ENCODE results near the gene HACE1.
"Not testable (repeated sequence)": the region's sequence is repeated elsewhere in the genome, so short reads cannot be mapped to it uniquely, and the experiment has no call there.

Gene HACE1

DNA sequence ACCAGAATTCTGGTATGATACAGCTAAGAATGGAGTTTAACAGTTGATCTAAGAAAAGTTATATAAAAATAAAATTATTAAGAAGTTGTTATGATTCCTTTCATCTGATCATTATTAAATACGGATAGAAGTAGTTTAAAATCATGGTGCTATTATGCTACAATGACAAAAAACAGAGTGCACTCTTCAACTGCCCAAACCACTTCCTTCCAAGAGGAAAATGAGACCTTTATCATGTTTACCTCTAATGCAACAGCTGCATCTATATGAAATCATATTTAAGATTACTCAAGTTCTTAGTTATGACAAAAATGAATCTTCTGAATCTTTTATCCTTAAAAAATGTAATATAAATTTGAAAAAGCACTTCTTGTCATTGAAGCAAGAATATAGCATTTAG lies 31.2 kb downstream of the HACE1 start:
- no peak overlapping the region for H3K27ac ChIP-seq (ENCODE audit: low read depth, low read length)
- no peaks in the 10 kb centered on the region for H3K4me1 ChIP-seq (ENCODE audit: control insufficient read depth, insufficient read depth, low read length)
- peaks cover 19% of the 10 kb centered on the region for H3K36me3 ChIP-seq (ENCODE audit: control insufficient read depth, insufficient read depth, low read length)
- no peaks in the 10 kb centered on the region for H3K27me3 ChIP-seq (ENCODE audit: control insufficient read depth, insufficient read depth, low read length)
- no peak overlapping the region for H3K4me3 ChIP-seq (ENCODE audit: low read depth, low read length)
- no peaks in the 10 kb centered on the region; the same call in 1 of the 2 replicates for H3K9me3 ChIP-seq (ENCODE audit: control insufficient read depth, insufficient read depth, low read length)
- no peak overlapping the region for H3K9ac ChIP-seq (ENCODE audit: low read depth, low read length)

DNA sequence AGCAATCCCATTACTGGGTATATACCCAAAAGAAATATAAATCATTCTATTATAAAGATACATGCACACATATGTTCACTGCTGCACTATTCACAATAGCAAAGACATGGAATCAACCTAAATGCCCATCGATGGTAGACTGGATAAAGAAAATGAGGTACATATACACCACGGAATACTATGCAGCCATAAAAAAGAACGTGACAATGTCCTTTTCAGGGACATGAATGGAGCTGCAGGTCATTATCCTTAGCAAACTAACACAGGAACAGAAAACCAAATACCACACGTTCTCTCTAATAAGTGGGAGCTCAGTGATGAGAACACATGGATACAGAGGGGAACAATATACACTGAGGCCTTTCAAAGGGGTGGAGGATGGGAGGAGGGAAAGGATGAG lies 38.9 kb downstream of the HACE1 start:
- H3K4me3 ChIP-seq (ENCODE audit: low read depth, low read length); H3K9me3 ChIP-seq (ENCODE audit: control insufficient read depth, insufficient read depth, low read length); H3K9ac ChIP-seq (ENCODE audit: low read depth, low read length); H3K27ac ChIP-seq (ENCODE audit: low read depth, low read length); H3K4me1 ChIP-seq (ENCODE audit: control insufficient read depth, insufficient read depth, low read length); H3K36me3 ChIP-seq (ENCODE audit: control insufficient read depth, insufficient read depth, low read length); H3K27me3 ChIP-seq (ENCODE audit: control insufficient read depth, insufficient read depth, low read length): not testable (repeated sequence)

DNA sequence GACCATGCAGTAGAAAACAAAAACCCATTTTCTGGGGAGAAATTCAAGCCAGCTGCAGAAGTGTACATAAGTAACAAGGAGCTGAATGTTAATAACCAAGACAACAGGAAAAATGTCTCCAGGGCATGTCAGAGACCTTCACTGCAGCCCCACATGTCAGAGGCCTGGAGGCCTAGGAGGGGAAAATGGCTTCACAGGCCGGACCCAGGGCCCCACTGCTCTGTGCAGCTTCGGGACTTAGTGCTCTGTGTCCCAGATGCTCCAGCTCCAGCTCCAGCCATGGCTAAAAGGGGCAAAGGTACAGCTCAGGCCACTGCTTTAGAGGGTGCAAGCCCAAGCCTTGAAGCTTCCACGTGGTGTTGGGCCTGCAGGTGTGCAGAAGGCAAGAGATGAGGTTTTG lies 43.6 kb downstream of the HACE1 start:
- Histone ChIP-seq H3K4me1 (ENCODE audit: control insufficient read depth, insufficient read depth, low read length) (peaks cover 10% of the 10 kb centered on the region), H3K36me3 (ENCODE audit: control insufficient read depth, insufficient read depth, low read length) (no peaks in the 10 kb centered on the region), H3K27ac (ENCODE audit: low read depth, low read length) (no peak overlapping the region), H3K9ac (ENCODE audit: low read depth, low read length) (no peak overlapping the region), H3K27me3 (ENCODE audit: control insufficient read depth, insufficient read depth, low read length) (no peaks in the 10 kb centered on the region), H3K9me3 (ENCODE audit: control insufficient read depth, insufficient read depth, low read length) (no peaks in the 10 kb centered on the region), H3K4me3 (ENCODE audit: low read depth, low read length) (no peak overlapping the region)

DNA sequence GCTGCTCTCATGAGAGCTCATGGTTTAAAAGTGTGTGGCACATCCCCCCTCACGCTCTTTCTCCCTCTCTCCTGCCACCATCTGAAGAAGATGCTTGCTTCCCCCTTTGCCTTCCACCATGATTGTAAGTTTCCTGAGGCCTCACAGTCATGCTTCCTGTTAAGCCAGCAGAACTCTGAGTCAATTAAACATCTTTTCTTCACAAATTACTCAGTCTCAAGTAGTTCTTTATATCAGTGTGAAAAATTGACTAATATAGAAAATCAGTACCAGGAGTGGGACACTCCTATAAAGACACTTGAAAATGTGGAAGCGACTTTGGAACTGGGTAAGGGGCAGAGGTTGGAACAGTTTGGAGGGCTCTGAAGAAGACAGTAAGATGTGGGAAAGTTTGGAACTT lies 45.0 kb downstream of the HACE1 start:
- no peaks in the 10 kb centered on the region for H3K9me3 ChIP-seq (ENCODE audit: control insufficient read depth, insufficient read depth, low read length)
- H3K27me3 ChIP-seq (ENCODE audit: control insufficient read depth, insufficient read depth, low read length), result no peaks in the 10 kb centered on the region
- H3K4me3 ChIP-seq (ENCODE audit: low read depth, low read length), result no peak overlapping the region
- H3K4me1 ChIP-seq (ENCODE audit: control insufficient read depth, insufficient read depth, low read length), result peaks cover 10% of the 10 kb centered on the region
- H3K9ac ChIP-seq (ENCODE audit: low read depth, low read length), result no peak overlapping the region
- H3K36me3 ChIP-seq (ENCODE audit: control insufficient read depth, insufficient read depth, low read length), result no peaks in the 10 kb centered on the region
- no peak overlapping the region for H3K27ac ChIP-seq (ENCODE audit: low read depth, low read length)

DNA sequence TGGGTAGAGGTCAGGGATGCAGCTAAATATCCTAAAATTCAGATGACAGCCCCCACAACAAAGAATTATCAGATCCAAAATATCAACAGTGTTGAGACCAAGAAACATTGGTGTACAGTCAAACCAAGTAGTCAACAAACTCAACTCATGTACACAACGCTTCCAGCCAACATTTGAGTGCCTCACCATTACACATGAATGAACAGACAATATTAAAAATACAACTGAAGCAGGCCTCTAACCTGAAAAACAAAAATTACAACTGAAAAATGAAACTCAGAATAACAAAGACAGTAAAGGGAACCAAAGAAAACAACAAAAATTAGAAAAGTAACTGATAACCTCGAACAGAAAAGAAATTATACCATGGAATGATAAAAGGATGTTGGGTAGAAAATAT lies 46.2 kb downstream of the HACE1 start:
- no peaks in the 10 kb centered on the region for H3K27me3 ChIP-seq (ENCODE audit: control insufficient read depth, insufficient read depth, low read length)
- H3K36me3 ChIP-seq (ENCODE audit: control insufficient read depth, insufficient read depth, low read length), result no peaks in the 10 kb centered on the region
- H3K4me3 ChIP-seq (ENCODE audit: low read depth, low read length), result no peak overlapping the region
- H3K4me1 ChIP-seq (ENCODE audit: control insufficient read depth, insufficient read depth, low read length), result peaks cover 16% of the 10 kb centered on the region
- H3K9me3 ChIP-seq (ENCODE audit: control insufficient read depth, insufficient read depth, low read length), result no peaks in the 10 kb centered on the region
- H3K9ac ChIP-seq (ENCODE audit: low read depth, low read length), result no peak overlapping the region
- H3K27ac ChIP-seq (ENCODE audit: low read depth, low read length), result no peak overlapping the region

DNA sequence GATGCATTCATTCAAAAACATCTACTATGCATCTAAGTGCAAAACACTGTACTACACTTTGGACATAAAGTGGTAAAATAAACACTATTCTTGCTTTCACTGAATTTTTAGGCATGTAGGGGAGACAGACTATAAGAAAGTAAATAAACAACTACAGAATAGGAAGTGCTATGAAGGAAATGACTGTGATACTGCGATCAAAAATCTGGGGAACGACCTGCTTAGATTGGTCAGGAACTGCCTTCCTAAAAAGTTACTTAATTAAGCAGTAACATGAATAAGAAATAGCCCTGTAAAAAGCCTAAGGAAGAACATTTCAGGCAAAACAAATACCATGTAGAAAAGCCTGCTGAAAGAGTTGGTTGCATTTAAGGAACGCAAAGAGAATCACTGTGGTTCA lies 50.6 kb downstream of the HACE1 start:
- no peaks in the 10 kb centered on the region for H3K9me3 ChIP-seq (ENCODE audit: control insufficient read depth, insufficient read depth, low read length)
- no peak overlapping the region for H3K9ac ChIP-seq (ENCODE audit: low read depth, low read length)
- H3K27me3 ChIP-seq (ENCODE audit: control insufficient read depth, insufficient read depth, low read length), result no peaks in the 10 kb centered on the region
- H3K4me3 ChIP-seq (ENCODE audit: low read depth, low read length), result no peak overlapping the region
- H3K4me1 ChIP-seq (ENCODE audit: control insufficient read depth, insufficient read depth, low read length), result peaks cover 16% of the 10 kb centered on the region
- H3K27ac ChIP-seq (ENCODE audit: low read depth, low read length), result no peak overlapping the region
- 0 out of 2 replicates have a peak, but pooled peaks cover 5% of the 10 kb centered on the region for H3K36me3 ChIP-seq (ENCODE audit: control insufficient read depth, insufficient read depth, low read length)

DNA sequence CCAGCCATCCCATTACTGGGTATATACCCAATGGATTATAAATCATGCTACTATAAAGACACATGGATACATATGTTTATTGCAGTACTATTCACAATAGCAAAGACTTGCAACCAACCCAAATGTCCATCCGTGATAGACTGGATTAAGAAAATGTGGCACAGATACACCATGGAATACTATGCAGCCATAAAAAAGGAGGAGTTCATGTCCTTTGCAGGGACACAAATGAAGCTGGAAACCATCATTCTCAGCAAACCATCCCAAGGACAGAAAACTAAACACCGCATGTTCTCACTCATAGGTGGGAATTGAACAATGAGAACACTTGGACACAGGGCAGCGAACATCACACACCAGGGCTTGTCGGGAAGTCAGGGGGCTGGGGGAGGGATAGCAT lies 54.4 kb downstream of the HACE1 start:
- not testable (repeated sequence) for H3K27ac ChIP-seq (ENCODE audit: low read depth, low read length); H3K36me3 ChIP-seq (ENCODE audit: control insufficient read depth, insufficient read depth, low read length); H3K27me3 ChIP-seq (ENCODE audit: control insufficient read depth, insufficient read depth, low read length); H3K4me1 ChIP-seq (ENCODE audit: control insufficient read depth, insufficient read depth, low read length); H3K9me3 ChIP-seq (ENCODE audit: control insufficient read depth, insufficient read depth, low read length); H3K4me3 ChIP-seq (ENCODE audit: low read depth, low read length); H3K9ac ChIP-seq (ENCODE audit: low read depth, low read length)

DNA sequence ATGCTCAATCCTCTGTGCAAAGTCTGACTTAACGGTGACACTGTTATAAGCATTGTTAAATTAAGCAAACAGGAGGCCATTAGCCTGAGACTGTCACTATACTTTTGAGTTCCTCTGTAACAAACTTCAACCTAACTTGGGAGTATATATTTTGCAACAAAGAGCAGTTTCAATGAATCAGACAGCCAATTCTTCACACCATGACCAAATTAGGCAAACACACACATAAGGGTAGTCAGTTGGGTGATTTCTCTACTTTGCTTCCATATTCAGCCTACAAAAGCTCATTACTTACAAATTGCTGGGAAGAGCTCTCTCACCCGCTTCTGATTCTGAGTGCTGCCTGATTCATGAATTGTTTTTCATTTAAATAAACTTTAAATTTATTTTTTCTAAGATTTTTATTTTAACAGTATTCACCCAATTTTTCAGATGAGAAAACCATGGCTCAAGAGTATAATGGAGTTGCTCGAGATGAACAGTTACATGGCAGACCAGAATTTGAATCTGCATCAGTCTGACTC lies 60.5 kb downstream of the HACE1 start:
- Histone ChIP-seq H3K27me3 (ENCODE audit: control insufficient read depth, insufficient read depth, low read length) (no peaks in the 10 kb centered on the region), H3K9me3 (ENCODE audit: control insufficient read depth, insufficient read depth, low read length) (no peaks in the 10 kb centered on the region), H3K4me1 (ENCODE audit: control insufficient read depth, insufficient read depth, low read length) (no peaks in the 10 kb centered on the region), H3K9ac (ENCODE audit: low read depth, low read length) (no peak overlapping the region), H3K36me3 (ENCODE audit: control insufficient read depth, insufficient read depth, low read length) (peaks cover 10% of the 10 kb centered on the region), H3K27ac (ENCODE audit: low read depth, low read length) (no peak overlapping the region), H3K4me3 (ENCODE audit: low read depth, low read length) (no peak overlapping the region)

DNA sequence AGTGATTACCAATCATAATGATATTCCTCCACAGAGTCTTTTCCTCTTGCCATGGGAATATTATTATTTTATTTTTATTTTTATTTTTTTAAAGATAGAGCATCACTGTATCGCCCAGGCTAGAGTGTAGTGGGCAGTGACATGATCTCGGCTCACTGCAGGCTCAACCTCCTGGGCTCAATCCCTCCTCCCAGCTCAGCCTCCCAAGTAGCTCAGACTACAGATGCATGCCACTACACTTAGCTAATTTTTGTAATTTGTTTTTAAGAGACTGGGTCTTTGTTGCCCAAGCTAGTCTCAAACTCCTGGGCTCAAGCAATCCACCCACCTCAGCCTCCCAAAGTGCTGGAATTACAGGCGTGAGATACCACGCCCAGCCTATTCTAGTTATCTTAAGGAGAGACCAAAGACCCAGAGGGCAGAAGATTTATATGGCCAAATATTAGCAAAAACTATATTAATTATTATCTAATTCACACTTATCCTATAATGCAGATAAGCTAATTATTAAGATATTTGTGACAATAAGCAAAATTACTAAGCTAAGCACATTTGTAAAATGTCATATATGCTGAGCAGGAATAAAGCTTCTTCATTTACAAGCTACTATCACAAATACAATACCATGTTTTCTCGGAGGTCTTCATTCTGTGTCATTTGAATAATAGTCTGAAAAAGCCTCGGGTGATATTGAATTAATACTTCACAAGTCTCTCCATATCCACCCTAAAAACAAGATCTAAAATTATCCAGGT lies 63.5 kb downstream of the HACE1 start:
- Histone ChIP-seq H3K4me1 (ENCODE audit: control insufficient read depth, insufficient read depth, low read length) (no peaks in the 10 kb centered on the region), H3K27me3 (ENCODE audit: control insufficient read depth, insufficient read depth, low read length) (no peaks in the 10 kb centered on the region), H3K4me3 (ENCODE audit: low read depth, low read length) (no peak overlapping the region), H3K9me3 (ENCODE audit: control insufficient read depth, insufficient read depth, low read length) (no peaks in the 10 kb centered on the region), H3K9ac (ENCODE audit: low read depth, low read length) (no peak overlapping the region), H3K27ac (ENCODE audit: low read depth, low read length) (no peak overlapping the region), H3K36me3 (ENCODE audit: control insufficient read depth, insufficient read depth, low read length) (peaks cover 17% of the 10 kb centered on the region)

DNA sequence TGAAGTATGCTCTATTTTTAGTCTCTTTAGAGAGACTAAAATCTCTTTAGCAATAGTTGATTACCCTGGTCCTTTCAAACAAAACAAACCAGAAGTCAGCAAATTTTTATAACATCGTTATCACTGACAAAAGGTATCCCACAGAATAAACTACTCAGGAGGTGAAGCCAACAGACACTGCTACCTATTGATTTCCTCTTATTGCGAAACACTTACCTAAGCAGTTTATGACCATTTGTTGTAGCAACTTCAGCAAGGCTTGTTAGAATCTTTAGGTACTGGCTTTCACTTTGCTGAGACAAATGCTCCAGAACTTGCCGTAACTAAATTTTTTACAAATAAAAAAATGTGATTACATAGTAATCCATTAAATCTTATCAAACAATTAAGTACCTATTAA lies 64.4 kb downstream of the HACE1 start:
- H3K9me3 ChIP-seq (ENCODE audit: control insufficient read depth, insufficient read depth, low read length), result no peaks in the 10 kb centered on the region
- H3K36me3 ChIP-seq (ENCODE audit: control insufficient read depth, insufficient read depth, low read length), result peaks cover 19% of the 10 kb centered on the region
- no peak overlapping the region for H3K4me3 ChIP-seq (ENCODE audit: low read depth, low read length)
- H3K27me3 ChIP-seq (ENCODE audit: control insufficient read depth, insufficient read depth, low read length), result no peaks in the 10 kb centered on the region
- no peak overlapping the region for H3K9ac ChIP-seq (ENCODE audit: low read depth, low read length)
- H3K27ac ChIP-seq (ENCODE audit: low read depth, low read length), result no peak overlapping the region
- H3K4me1 ChIP-seq (ENCODE audit: control insufficient read depth, insufficient read depth, low read length), result no peaks in the 10 kb centered on the region

DNA sequence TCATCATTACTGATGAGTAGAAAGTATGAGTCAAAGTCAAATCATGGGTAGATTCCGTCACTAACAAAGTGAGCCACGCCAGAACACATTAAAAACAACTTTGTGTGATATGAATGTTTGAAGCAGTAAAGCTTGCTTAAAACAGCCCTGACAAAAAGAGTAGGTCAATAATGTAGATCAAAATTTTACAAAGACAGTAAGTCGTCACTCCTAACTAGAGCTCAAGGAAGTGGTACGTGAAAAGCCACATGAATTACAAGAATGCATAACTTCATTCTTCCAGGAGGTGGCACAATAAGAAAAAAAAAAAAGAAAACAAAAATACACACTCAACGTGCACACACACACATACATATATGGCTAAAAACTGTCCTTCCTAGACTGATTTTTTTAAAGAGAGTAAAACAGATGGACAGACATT lies 69.9 kb downstream of the HACE1 start:
- peaks cover 17% of the 10 kb centered on the region for H3K36me3 ChIP-seq (ENCODE audit: control insufficient read depth, insufficient read depth, low read length)
- H3K4me3 ChIP-seq (ENCODE audit: low read depth, low read length), result no peak overlapping the region
- no peaks in the 10 kb centered on the region for H3K4me1 ChIP-seq (ENCODE audit: control insufficient read depth, insufficient read depth, low read length)
- H3K9ac ChIP-seq (ENCODE audit: low read depth, low read length), result no peak overlapping the region
- no peak overlapping the region for H3K27ac ChIP-seq (ENCODE audit: low read depth, low read length)
- H3K27me3 ChIP-seq (ENCODE audit: control insufficient read depth, insufficient read depth, low read length), result no peaks in the 10 kb centered on the region
- no peaks in the 10 kb centered on the region for H3K9me3 ChIP-seq (ENCODE audit: control insufficient read depth, insufficient read depth, low read length)
